Choroid plexus epithelial cell (primary cell): ENCODE results near the gene SLC1A3.

Experiments used
- DNase-seq: peaks from one replicate; pipeline ENCODE4 v3.0.0-alpha.2; 2010; ENCODE audit warnings: low read depth
- H3K4me3 ChIP-seq: 2 replicates; pipeline ENCODE4 v1.5.1; 2011; ENCODE audit warnings: low read depth, mild to moderate bottlenecking, control low read depth, low read length, moderate library complexity
- CTCF ChIP-seq: conservative IDR thresholded peaks from 2 replicates; pipeline ENCODE4 v1.5.1; 2011; ENCODE audit warnings: low read depth, mild to moderate bottlenecking, control low read depth, inconsistent platforms, low read length, moderate library complexity

SLC1A3 gene

GRCh38 chr5:36606428-36607113 lies at the start of gene SLC1A3:
Gene SLC1A3, plus strand, starts transcription at chr5:36606606. Its CDS starts 1,818 bp downstream, at chr5:36608424.
- no peak for TF ChIP-seq CTCF
- DNase-seq: peak; percentile 75
- H3K4me3 ChIP-seq: peak within 1 kb of the TSS; percentile 64

GRCh38 chr5:36558641-36559040 lies 47.8 kb upstream of the SLC1A3 start:
- no peak overlapping the region for H3K4me3 ChIP-seq
- no peak for TF ChIP-seq CTCF
- no peak for DNase-seq

- DNase-seq: no peak
- H3K4me3 ChIP-seq: no peak overlapping the region
- TF ChIP-seq CTCF: no peak
Measured at GRCh38 chr5:36561601-36562000, 44.8 kb upstream of the SLC1A3 start.

- DNase-seq: peak; percentile 72
- no peak for TF ChIP-seq CTCF
- H3K4me3 ChIP-seq: no peak overlapping the region
Measured at GRCh38 chr5:36569491-36569890, 36.9 kb upstream of the SLC1A3 start.

- DNase-seq: peak; percentile 81
- no peak overlapping the region for H3K4me3 ChIP-seq
- TF ChIP-seq CTCF: no peak
Measured at GRCh38 chr5:36570301-36571095, 35.9 kb upstream of the SLC1A3 start.

- no peak overlapping the region for H3K4me3 ChIP-seq
- DNase-seq: no peak
- TF ChIP-seq CTCF: no peak
Measured at GRCh38 chr5:36571401-36572042, 34.9 kb upstream of the SLC1A3 start.
